Common myeloid progenitor, CD34-positive (primary cell): Measurements from ENCODE around the gene TOM1L2.
A peak's percentile ranks its signal among the peaks of the same experiment; 100 is the strongest.

ENCODE experiments used
- CTCF ChIA-PET: fragments of 350-600 bp; sonication (Branson Sonifier 250); formaldehyde crosslinking; loops from one replicate; lab custom pipeline; 2021; ENCODE audit warnings: antibody characterized with exemption; lab: Charles Lee
- POLR2A ChIA-PET: fragments of 350-600 bp; sonication (Branson Sonifier 250); formaldehyde crosslinking; loops from one replicate; lab custom pipeline; 2021; ENCODE audit warnings: antibody characterized with exemption; lab: Charles Lee
- DNase-seq, 3 donors: peaks; one replicate each; pipeline versions ENCODE4 v3.0.0 to v3.0.0-alpha.2; 2013
- H3K27ac ChIP-seq, 2 experiments: 1 replicate in 1 of 2; 2 replicates in 1 of 2; pipeline ENCODE4 v1.7.0; 2013; ENCODE audit warnings: inconsistent platforms in 2 of 2, low read length in 2 of 2, mild to moderate bottlenecking in 2 of 2, low read depth in 1 of 2, moderate library complexity in 1 of 2; ENCODE audit not compliant: severe bottlenecking in 2 of 2, insufficient read depth in 1 of 2, poor library complexity in 1 of 2
- H3K27me3 ChIP-seq, 5 experiments: replicated peaks in 2 of 5; 1 replicate in 3 of 5; 2 replicates in 2 of 5; pipeline versions ENCODE4 v1.6.1 to v1.7.0; 2013; ENCODE audit warnings: low read length in 4 of 5, mild to moderate bottlenecking in 2 of 5, moderate library complexity in 2 of 5, inconsistent platforms in 1 of 5; ENCODE audit not compliant: insufficient read depth in 5 of 5, control insufficient read depth in 4 of 5
- H3K36me3 ChIP-seq, 4 experiments: 1 replicate in 2 of 4; 2 replicates in 2 of 4; pipeline versions ENCODE4 v1.6.1 to v1.7.0; 2013; ENCODE audit warnings: low read length in 3 of 4, control low read depth in 1 of 4, mild to moderate bottlenecking in 1 of 4; ENCODE audit not compliant: control insufficient read depth in 4 of 4, insufficient read depth in 4 of 4
- H3K4me1 ChIP-seq, 4 experiments: 1 replicate in 3 of 4; 2 replicates in 1 of 4; pipeline versions ENCODE4 v1.6.1 to v1.7.1; 2013; ENCODE audit warnings: low read length in 3 of 4, mild to moderate bottlenecking in 3 of 4, control low read depth in 1 of 4, inconsistent platforms in 1 of 4, moderate library complexity in 1 of 4; ENCODE audit not compliant: control insufficient read depth in 4 of 4, insufficient read depth in 4 of 4; ENCODE audit errors: control extremely low read depth in 1 of 4
- H3K4me3 ChIP-seq, 7 experiments: 1 replicate in 4 of 7; 2 replicates in 3 of 7; pipeline versions ENCODE4 v1.5.1 to v1.7.0; 2013; ENCODE audit warnings: mild to moderate bottlenecking in 7 of 7, low read length in 6 of 7, moderate library complexity in 6 of 7, inconsistent platforms in 2 of 7, low read depth in 2 of 7, control low read depth in 1 of 7; ENCODE audit not compliant: insufficient read depth in 4 of 7, control insufficient read depth in 1 of 7; ENCODE audit errors: extremely low read depth in 1 of 7
- H3K9me3 ChIP-seq, 5 experiments: 1 replicate in 4 of 5; 2 replicates in 1 of 5; pipeline versions ENCODE4 v1.6.1 to v1.7.1; 2013; ENCODE audit warnings: low read length in 4 of 5, mild to moderate bottlenecking in 2 of 5, inconsistent platforms in 1 of 5, low read depth in 1 of 5, moderate library complexity in 1 of 5; ENCODE audit not compliant: control insufficient read depth in 4 of 5, insufficient read depth in 2 of 5; ENCODE audit errors: control extremely low read depth in 1 of 5
- WGBS: methylation state at CpG from one replicate; pipeline ENCODE4 v1.1.5; 2013; ENCODE audit not compliant: insufficient coverage; 5-methylcytosine and 5-hydroxymethylcytosine counted together

TOM1L2 gene

DNA sequence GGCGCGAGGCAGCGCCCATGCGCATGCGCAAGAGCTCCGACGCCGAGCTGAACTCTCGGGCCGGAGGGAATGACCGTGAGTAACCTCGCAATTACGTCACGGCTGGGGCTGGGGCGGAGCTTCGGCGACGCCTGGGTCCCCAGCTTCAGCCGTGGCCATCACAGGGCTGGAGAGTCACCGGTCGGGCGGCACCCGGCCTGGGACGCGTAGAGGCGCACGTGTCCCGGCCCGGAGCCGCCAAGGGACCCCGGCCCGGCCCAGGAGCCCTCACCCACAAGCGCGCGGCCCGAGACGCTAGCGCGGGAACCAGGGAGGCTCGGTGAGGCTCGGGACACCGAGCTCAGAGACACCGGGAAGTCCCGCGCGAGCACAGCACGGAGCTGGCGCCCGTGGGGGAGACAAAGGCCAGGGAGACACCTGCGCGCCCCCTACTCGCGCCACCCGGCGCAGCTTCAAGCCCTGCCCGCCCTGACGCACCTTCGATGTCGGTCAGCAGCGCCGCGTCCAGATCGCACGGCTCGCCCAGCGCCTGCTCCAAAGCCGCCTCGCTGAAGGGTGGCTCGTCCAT, 135.9 kb downstream of the TOM1L2 start:
- Histone ChIP-seq H3K36me3 (peaks cover 0 to 21% (median 4%) of the 10 kb centered on the region in 4 experiments), H3K9me3 (no peaks in the 10 kb centered on the region), H3K4me3 (peak overlapping the region; percentile 62 to 91 (median 85)), H3K27me3 (no peaks in the 10 kb centered on the region), H3K4me1 (peaks cover 18 to 73% (median 69%) of the 10 kb centered on the region in 4 experiments), H3K27ac (peak overlapping the region; percentile 58 to 76)
- CTCF ChIA-PET: interaction anchor here (0.7 to 4.0 kb wide), 11 partner anchors 9 to 83 kb away, joined by 3 to 14 read pairs (median 4); no protein-coding TSS in a partner anchor
- POLR2A ChIA-PET: interaction anchor here (0.7 to 3.3 kb wide), 9 partner anchors 8 to 142 kb away, joined by 3 to 21 read pairs (median 7); no protein-coding TSS in a partner anchor
- peak; percentile 90 to 96 (median 92) for DNase-seq
- WGBS: 0% methylated on average over 53 of the region's 69 CpGs

DNA sequence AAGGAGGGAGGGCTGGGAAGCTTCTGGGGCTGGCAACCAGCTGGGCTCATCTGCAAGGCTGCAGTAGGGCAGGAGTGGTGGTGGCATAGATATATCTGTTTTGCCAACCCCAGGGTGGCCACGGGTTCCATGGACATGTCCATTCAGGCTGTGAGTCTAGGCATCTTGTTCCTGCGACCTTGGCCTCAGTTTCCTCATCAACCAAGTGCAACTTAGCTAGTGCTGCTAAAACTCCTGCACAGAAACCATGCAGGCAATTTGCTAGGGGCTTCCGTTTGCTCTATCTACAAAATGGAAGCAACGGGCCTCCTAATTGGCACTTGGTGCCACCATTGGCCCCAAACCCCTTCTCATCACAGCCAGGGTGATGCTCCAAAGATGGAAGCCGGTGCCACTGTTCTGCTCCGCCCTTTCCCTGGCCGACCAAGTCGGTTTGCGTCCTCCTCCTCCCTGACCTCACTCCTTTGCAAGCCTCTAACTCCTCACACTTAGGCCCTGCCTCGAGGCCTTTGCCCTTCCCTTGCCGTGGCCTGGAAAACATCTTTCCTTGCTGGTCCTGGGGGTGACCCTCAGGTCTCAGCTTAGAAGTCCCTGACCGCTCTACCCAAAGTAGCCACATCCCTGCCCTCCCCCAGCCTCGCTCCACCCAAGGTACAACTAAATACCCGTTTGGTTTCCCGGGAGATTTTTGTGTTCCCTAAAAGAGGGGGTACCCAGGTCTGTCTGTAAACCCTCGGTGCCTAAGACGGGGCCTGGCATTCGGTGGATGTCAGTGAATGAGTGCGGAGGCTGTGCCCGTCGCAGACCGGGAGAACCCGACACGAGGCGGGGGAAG, 136.6 kb downstream of the TOM1L2 start:
- WGBS: 37% methylated on average over 23 of the region's 25 CpGs
- POLR2A ChIA-PET: interaction anchor here (0.7 to 3.3 kb wide), 9 partner anchors 8 to 141 kb away, joined by 3 to 21 read pairs (median 7); no protein-coding TSS in a partner anchor

DNA sequence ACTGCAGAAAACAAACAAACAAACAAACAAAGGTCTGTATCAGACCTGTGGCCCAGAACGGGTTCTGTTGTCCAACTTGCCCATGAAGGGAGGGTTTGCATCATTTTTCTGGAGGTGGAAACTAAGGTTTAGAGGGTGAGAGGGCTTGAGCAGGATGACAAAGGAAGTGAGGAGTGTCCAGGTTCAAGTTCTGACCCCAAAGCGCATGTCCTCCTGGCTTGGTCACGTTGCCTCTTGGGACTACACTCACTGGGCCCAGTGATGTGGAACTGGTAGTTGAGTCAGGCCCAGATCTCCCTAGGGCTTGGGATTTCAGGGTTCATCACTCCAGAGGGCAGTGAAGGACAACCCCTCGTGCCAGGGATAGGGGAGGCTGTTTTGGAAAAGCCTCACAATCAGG, 137.2 kb downstream of the TOM1L2 start:
- POLR2A ChIA-PET: no interaction called here
- no peaks in the 10 kb centered on the region for H3K9me3 ChIP-seq
- H3K27ac ChIP-seq: peak overlapping the region in 1 of 2 experiments; percentile 46
- CTCF ChIA-PET: interaction anchor here (0.8 to 4.0 kb wide), 7 partner anchors 10 to 26 kb away, joined by 3 to 14 read pairs (median 4); no protein-coding TSS in a partner anchor
- no peaks in the 10 kb centered on the region for H3K27me3 ChIP-seq
- H3K4me1 ChIP-seq: peaks cover 18 to 63% (median 61%) of the 10 kb centered on the region in 4 experiments
- 100% methylated on average over 4 of the region's 4 CpGs for WGBS
- H3K4me3 ChIP-seq: peak overlapping the region in 3 of 7 experiments; percentile 5 to 89 (median 11)
- no peak for DNase-seq
- H3K36me3 ChIP-seq: peaks cover 0 to 34% (median 5%) of the 10 kb centered on the region in 4 experiments

More for the DNA sequence above, 136.6 kb downstream of the TOM1L2 start:
- peak overlapping the region in 5 of 7 experiments; percentile 62 to 91 (median 85) for H3K4me3 ChIP-seq
- CTCF ChIA-PET: interaction anchor here (0.7 to 4.0 kb wide), 13 partner anchors 8 to 83 kb away, joined by 3 to 14 read pairs (median 4); no protein-coding TSS in a partner anchor
- H3K4me1 ChIP-seq: peaks cover 18 to 69% (median 66%) of the 10 kb centered on the region in 4 experiments
- H3K27ac ChIP-seq: peak overlapping the region in 1 of 2 experiments; percentile 46
- no peaks in the 10 kb centered on the region for H3K27me3 ChIP-seq
- DNase-seq: no peak
- peaks cover 0 to 28% (median 4%) of the 10 kb centered on the region in 4 experiments for H3K36me3 ChIP-seq
- no peaks in the 10 kb centered on the region for H3K9me3 ChIP-seq

DNA sequence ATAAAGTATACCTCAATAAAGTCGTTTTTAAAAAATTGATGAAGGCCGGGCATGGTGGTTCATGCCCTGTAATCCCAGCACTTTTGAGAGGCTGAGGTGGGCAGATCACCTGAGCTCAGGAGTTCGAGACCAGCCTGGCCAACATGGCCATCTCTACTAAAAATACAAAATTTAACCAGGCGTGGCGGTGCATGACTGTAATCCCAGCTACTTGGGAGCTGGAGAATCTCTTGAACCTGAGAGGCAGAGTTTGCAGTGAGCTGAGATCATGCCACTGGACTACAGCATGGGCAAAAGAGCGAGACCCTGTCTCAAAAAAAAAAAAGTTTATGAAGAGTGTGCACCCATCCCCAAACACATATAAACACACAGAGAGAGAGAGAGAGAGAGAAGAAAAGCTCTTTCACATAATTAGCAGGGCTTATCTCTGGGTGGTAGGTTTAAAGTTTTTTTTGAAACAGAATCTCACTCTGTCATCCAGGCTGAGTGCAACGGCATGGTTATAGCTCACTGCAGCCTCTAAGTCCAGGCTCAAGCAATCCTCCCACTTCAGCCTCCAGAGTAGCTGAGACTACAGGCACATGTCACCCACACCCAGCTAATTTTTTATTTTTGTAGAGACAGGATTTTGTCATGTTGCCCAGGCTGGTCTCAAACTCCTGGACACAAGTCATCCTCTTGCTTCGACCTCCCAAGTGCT, 138.4 kb downstream of the TOM1L2 start:
- peaks cover 0 to 41% (median 6%) of the 10 kb centered on the region in 4 experiments for H3K36me3 ChIP-seq
- ChIA-PET POLR2A (interaction anchor here (0.7 to 1.5 kb wide), 3 partner anchors 10 to 568 kb away, joined by 3 to 11 read pairs (median 4); no protein-coding TSS in a partner anchor), CTCF (interaction anchor here (0.6 to 4.0 kb wide), 9 partner anchors 8 to 26 kb away, joined by 3 to 14 read pairs (median 3); no protein-coding TSS in a partner anchor)
- peak overlapping the region in 1 of 2 experiments; percentile 5 for H3K27ac ChIP-seq
- WGBS: 80% methylated on average over 2 of the region's 8 CpGs
- no peaks in the 10 kb centered on the region for H3K9me3 ChIP-seq
- DNase-seq: no peak
- peaks cover 18 to 51% (median 49%) of the 10 kb centered on the region in 4 experiments for H3K4me1 ChIP-seq
- H3K4me3 ChIP-seq: peak overlapping the region in 2 of 7 experiments; percentile 19 to 50
- H3K27me3 ChIP-seq: no peaks in the 10 kb centered on the region

DNA sequence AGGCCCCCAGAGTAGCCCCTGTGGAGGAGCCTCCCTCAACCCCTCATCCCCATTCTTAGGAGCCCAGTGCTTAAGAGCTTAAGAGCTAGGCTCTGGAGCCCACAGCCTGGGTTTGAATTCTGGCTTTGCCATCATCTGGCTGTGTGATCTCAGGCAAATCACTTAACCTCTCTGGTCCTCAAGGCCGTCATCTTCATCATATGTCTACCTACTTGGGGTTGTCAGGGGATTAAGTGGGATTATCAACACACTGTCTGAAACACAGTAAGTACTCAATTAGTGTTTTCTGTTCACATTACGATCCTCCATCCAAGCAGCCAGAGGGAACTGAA, 140.2 kb downstream of the TOM1L2 start:
- ChIA-PET POLR2A (no interaction called here), CTCF (interaction anchor here (1.2 to 2.1 kb wide), 2 partner anchors 20 to 28 kb away, joined by 3 to 10 read pairs; no protein-coding TSS in a partner anchor)
- no peak overlapping the region for H3K27ac ChIP-seq
- H3K4me1 ChIP-seq: peaks cover 10 to 45% (median 37%) of the 10 kb centered on the region in 4 experiments
- 95% methylated on average over 2 of the region's 2 CpGs for WGBS
- H3K9me3 ChIP-seq: no peaks in the 10 kb centered on the region
- H3K36me3 ChIP-seq: peaks cover 0 to 47% (median 9%) of the 10 kb centered on the region in 4 experiments
- no peaks in the 10 kb centered on the region for H3K27me3 ChIP-seq
- H3K4me3 ChIP-seq: no peak overlapping the region
- DNase-seq: no peak

DNA sequence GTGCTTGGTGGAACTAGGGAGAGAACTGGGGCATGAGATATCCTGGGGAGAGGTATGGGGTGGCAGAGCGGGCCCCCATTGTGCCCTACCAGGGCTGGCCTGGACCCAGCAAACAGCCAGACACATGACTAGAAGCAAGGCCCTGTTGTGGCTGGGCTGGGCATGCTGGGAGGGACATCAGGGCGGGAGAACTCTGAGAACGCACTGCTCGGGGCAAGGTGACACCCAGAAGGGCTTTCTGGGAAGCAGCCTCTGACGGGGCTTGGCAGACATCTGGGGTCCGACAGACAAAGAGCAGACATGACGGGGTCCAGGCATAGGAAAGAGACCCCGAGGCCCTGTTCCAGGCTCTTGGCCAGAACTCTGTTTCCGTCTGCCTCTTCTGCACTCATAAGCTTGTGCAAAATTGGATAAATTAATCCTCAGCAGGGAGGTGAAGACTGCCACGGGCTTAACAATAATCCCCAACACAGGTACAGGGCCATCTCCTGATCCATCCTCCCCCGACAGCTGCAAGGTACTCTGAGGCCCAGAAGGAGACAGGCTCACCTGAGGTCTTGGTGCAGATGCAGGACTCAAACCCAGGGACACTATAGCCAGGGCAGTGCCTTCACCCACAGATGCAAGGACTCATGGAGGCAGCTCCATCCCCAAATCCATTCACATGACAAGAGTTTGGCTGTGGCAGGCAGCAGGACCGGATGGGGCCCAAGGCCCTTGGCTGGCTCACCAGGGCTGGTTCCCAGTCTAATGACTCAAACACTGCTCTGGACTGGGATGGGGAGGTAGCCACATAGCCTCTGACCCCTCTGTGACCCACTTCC, 140.8 kb downstream of the TOM1L2 start:
- H3K4me1 ChIP-seq: peaks cover 10 to 49% (median 38%) of the 10 kb centered on the region in 4 experiments
- WGBS: 98% methylated on average over 8 of the region's 12 CpGs
- H3K36me3 ChIP-seq: peaks cover 0 to 48% (median 9%) of the 10 kb centered on the region in 4 experiments
- CTCF ChIA-PET: interaction anchor here (1.0 to 2.1 kb wide), 6 partner anchors 9 to 88 kb away, joined by 3 to 10 read pairs (median 4); no protein-coding TSS in a partner anchor
- DNase-seq: no peak
- H3K27me3 ChIP-seq: no peaks in the 10 kb centered on the region
- no peak overlapping the region for H3K4me3 ChIP-seq
- no peaks in the 10 kb centered on the region for H3K9me3 ChIP-seq
- H3K27ac ChIP-seq: no peak overlapping the region
- POLR2A ChIA-PET: no interaction called here
